22Rv1 (cell line): ENCODE results near the gene CCDC137.

Source experiments
- CTCF ChIP-seq: fragments of 450-650 bp; IDR thresholded peaks from 2 replicates; pipeline ENCODE4 v1.5.1; 2017; ENCODE audit warnings: mild to moderate bottlenecking
- ZFX ChIP-seq: fragments of 450-650 bp; IDR thresholded peaks from 2 replicates; pipeline ENCODE4 v1.6.1; 2017; ENCODE audit warnings: antibody characterized with exemption, borderline replicate concordance

GRCh38 chr17:81631482-81631881, 35.1 kb upstream of the CCDC137 start:
- TF ChIP-seq CTCF (no peak), ZFX (no peak)
